MM.1S (cell line): ENCODE data around the gene HAPLN2.
A peak's percentile ranks its signal among the peaks of the same experiment; 100 is the strongest.
"Not testable (repeated sequence)": the region's sequence is repeated elsewhere in the genome, so short reads cannot be mapped to it uniquely, and the experiment has no call there.

Experiments used
- DNase-seq: peaks from one replicate; pipeline ENCODE4 v3.0.0-alpha.2; 2015
- H2AFZ ChIP-seq: fragments of 300-600 bp; sonication (generic); 2 replicates; pipeline ENCODE4 v1.6.0; 2016; ENCODE audit warnings: antibody characterized with exemption, low read length
- H3F3A ChIP-seq: fragments of 300-600 bp; sonication (generic); 2 replicates; pipeline ENCODE4 v1.6.1; 2016; ENCODE audit warnings: mild to moderate bottlenecking, antibody characterized with exemption, low read length, moderate library complexity, mixed read lengths; ENCODE audit not compliant: insufficient read depth
- H3K27ac ChIP-seq: fragments of 300-600 bp; sonication (generic); 2 replicates; pipeline ENCODE4 v1.5.1; 2016; ENCODE audit warnings: mild to moderate bottlenecking, low read length
- H3K27me3 ChIP-seq: fragments of 300-600 bp; sonication (generic); replicated peaks from 2 replicates; pipeline ENCODE4 v1.6.0; 2016; ENCODE audit warnings: low read length; ENCODE audit not compliant: insufficient read depth
- H3K36me3 ChIP-seq: fragments of 300-600 bp; sonication (generic); replicated peaks from 2 replicates; pipeline ENCODE4 v1.6.1; 2016; ENCODE audit warnings: mild to moderate bottlenecking, low read length, mixed read lengths; ENCODE audit not compliant: insufficient read depth
- H3K4me1 ChIP-seq: fragments of 300-600 bp; sonication (generic); 2 replicates; pipeline ENCODE4 v1.6.1; 2016; ENCODE audit warnings: low read length, mixed read lengths
- H3K4me2 ChIP-seq: fragments of 300-600 bp; sonication (generic); 2 replicates; pipeline ENCODE4 v1.6.0; 2016; ENCODE audit warnings: low read depth, low read length
- H3K4me3 ChIP-seq: fragments of 300-600 bp; sonication (generic); 2 replicates; pipeline ENCODE4 v1.5.1; 2016; ENCODE audit warnings: low read length, mixed read lengths
- H3K79me2 ChIP-seq: fragments of 300-600 bp; sonication (generic); 2 replicates; pipeline ENCODE4 v1.6.1; 2016; ENCODE audit warnings: mixed run types, low read length, mixed read lengths
- H3K9ac ChIP-seq: fragments of 300-600 bp; sonication (generic); 2 replicates; pipeline ENCODE4 v1.6.1; 2016; ENCODE audit warnings: low read length, mixed read lengths
- H3K9me2 ChIP-seq: fragments of 300-600 bp; sonication (generic); replicated peaks from 2 replicates; pipeline ENCODE4 v1.6.1; 2016; ENCODE audit warnings: mild to moderate bottlenecking, low read length, mixed read lengths; ENCODE audit not compliant: insufficient read depth
- H3K9me3 ChIP-seq: fragments of 300-600 bp; sonication (generic); replicated peaks from 2 replicates; pipeline ENCODE4 v1.6.1; 2016; ENCODE audit warnings: mild to moderate bottlenecking, low read length, mixed read lengths; ENCODE audit not compliant: insufficient read depth
- H4K20me1 ChIP-seq: fragments of 300-600 bp; sonication (generic); 2 replicates; pipeline ENCODE4 v1.6.1; 2016; ENCODE audit warnings: mild to moderate bottlenecking, low read length, moderate library complexity, mixed read lengths; ENCODE audit not compliant: insufficient read depth
- CTCF ChIP-seq: fragments of 300-600 bp; sonication (generic); IDR thresholded peaks from 2 replicates; pipeline ENCODE4 v1.5.1; 2016; ENCODE audit warnings: antibody characterized with exemption, low read length, mixed read lengths
- EZH2 ChIP-seq: fragments of 300-600 bp; sonication (generic); optimal IDR thresholded peaks from 2 replicates; pipeline ENCODE3; 2017; ENCODE audit warnings: low read depth, mild to moderate bottlenecking, antibody characterized with exemption, low read length, mixed read lengths
- EZH2phosphoT487 ChIP-seq: fragments of 300-600 bp; sonication (generic); IDR thresholded peaks from 2 replicates; pipeline ENCODE4 v1.6.1; 2018; ENCODE audit warnings: antibody characterized with exemption, low read length

The HAPLN2 gene

GRCh38 chr1:156627313-156627880, 8.2 kb downstream of the HAPLN2 start:
- H3K36me3 ChIP-seq, result no peaks in the 10 kb centered on the region
- H3K9me3 ChIP-seq, result no peaks in the 10 kb centered on the region
- H2AFZ ChIP-seq, result no peak overlapping the region
- no peak overlapping the region for H3K27ac ChIP-seq
- H3K79me2 ChIP-seq, result no peaks in the 10 kb centered on the region
- DNase-seq, result peak; percentile 78
- no peak overlapping the region for H3K4me3 ChIP-seq
- H3K4me1 ChIP-seq, result peaks cover 14% of the 10 kb centered on the region
- peaks cover 5% of the 10 kb centered on the region; the same call in 1 of the 2 replicates for H3F3A ChIP-seq
- H3K27me3 ChIP-seq, result peaks cover 65% of the 10 kb centered on the region
- no peaks in the 10 kb centered on the region for H3K9me2 ChIP-seq
- no peak overlapping the region for H3K9ac ChIP-seq
- peak overlapping the region; percentile 3; the same call in 1 of the 2 replicates for H3K4me2 ChIP-seq
- TF ChIP-seq EZH2phosphoT487 (no peak), CTCF (peak; percentile 88)
- 0 out of 2 replicates have a peak, but pooled peaks cover 2% of the 10 kb centered on the region for H4K20me1 ChIP-seq

- DNase-seq, result no peak
- Histone ChIP-seq H3K9me2 (no peaks in the 10 kb centered on the region), H3K79me2 (no peaks in the 10 kb centered on the region), H3K27me3 (peaks cover 48% of the 10 kb centered on the region), H3K9me3 (no peaks in the 10 kb centered on the region), H3K36me3 (no peaks in the 10 kb centered on the region), H2AFZ (no peak overlapping the region), H3K9ac (no peak overlapping the region), H3K27ac (no peak overlapping the region), H3K4me1 (peaks cover 13% of the 10 kb centered on the region), H3K4me2 (no peak overlapping the region), H3K4me3 (no peak overlapping the region), H3F3A (peaks cover 5% of the 10 kb centered on the region; the same call in 1 of the 2 replicates), H4K20me1 (no peaks in the 10 kb centered on the region)
- TF ChIP-seq EZH2phosphoT487, result no peak
- TF ChIP-seq CTCF, result no peak
- TF ChIP-seq EZH2, result no peak
Measured at GRCh38 chr1:156629823-156630449, 10.7 kb downstream of the HAPLN2 start.

GRCh38 chr1:156631152-156631551, 11.9 kb downstream of the HAPLN2 start:
- H3K27ac ChIP-seq, H3K9ac ChIP-seq, DNase-seq, H4K20me1 ChIP-seq, H3K36me3 ChIP-seq, H3K9me2 ChIP-seq, H3K4me1 ChIP-seq, H3K4me3 ChIP-seq, H3K79me2 ChIP-seq, H3K4me2 ChIP-seq, H2AFZ ChIP-seq, H3F3A ChIP-seq, H3K9me3 ChIP-seq: not testable (repeated sequence)
- peaks cover 36% of the 10 kb centered on the region for H3K27me3 ChIP-seq

GRCh38 chr1:156632355-156632754, 13.1 kb downstream of the HAPLN2 start:
- no peak overlapping the region for H3K4me2 ChIP-seq
- H3K9me3 ChIP-seq, result no peaks in the 10 kb centered on the region
- no peak overlapping the region for H3K4me3 ChIP-seq
- no peak for TF ChIP-seq EZH2phosphoT487
- no peak for TF ChIP-seq CTCF
- TF ChIP-seq EZH2, result no peak
- H3K9me2 ChIP-seq, result no peaks in the 10 kb centered on the region
- no peak overlapping the region for H2AFZ ChIP-seq
- no peak for DNase-seq
- no peak overlapping the region for H3K27ac ChIP-seq
- H3K36me3 ChIP-seq, result no peaks in the 10 kb centered on the region
- H3K9ac ChIP-seq, result no peak overlapping the region
- H3K79me2 ChIP-seq, result no peaks in the 10 kb centered on the region
- peaks cover 3% of the 10 kb centered on the region; the same call in 1 of the 2 replicates for H3K4me1 ChIP-seq
- no peaks in the 10 kb centered on the region for H4K20me1 ChIP-seq
- H3F3A ChIP-seq, result peaks cover 2% of the 10 kb centered on the region; the same call in 1 of the 2 replicates
- H3K27me3 ChIP-seq, result peaks cover 29% of the 10 kb centered on the region
